SU-DHL-6 (cell line): ENCODE data around the gene EPHB1.

Experiments
- EZH2phosphoT487 ChIP-seq: fragments of 200-600 bp; sonication (generic), shearing (Covaris generic); conservative IDR thresholded peaks from 2 replicates; pipeline ENCODE4 v1.6.1; 2018; ENCODE audit warnings: mild to moderate bottlenecking, antibody characterized with exemption, low read length, moderate library complexity, mixed read lengths
- TF ChIP-seq, protein P1 (sequence below): fragments of 200-600 bp; sonication (generic); IDR thresholded peaks from one replicate; pipeline ENCODE4 v1.5.1; 2017; ENCODE audit warnings: antibody characterized with exemption, mild to moderate bottlenecking, low read length, moderate library complexity; ENCODE audit not compliant: insufficient read depth, poor library complexity, severe bottlenecking

DNA sequence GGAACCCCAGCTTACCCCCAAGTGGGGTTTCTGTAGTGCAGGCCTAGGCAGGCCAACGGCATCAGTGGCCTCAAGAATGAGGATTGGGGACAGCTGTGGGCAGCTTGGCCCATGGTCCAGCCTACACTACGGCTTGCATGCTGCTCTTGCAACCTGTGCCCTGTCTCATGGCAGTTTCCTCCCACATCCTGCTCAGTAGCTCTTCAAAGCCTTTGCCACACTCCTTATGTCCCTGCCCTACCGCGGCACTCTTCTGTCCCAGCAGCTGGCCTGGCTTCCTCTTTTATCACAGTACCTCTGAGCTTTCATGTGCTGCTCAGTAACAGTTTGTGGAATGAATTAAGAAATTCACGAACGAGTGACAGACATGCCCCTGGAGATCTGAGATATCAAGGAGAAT, 431.0 kb downstream of the EPHB1 start:
- TF ChIP-seq, protein P1, sequence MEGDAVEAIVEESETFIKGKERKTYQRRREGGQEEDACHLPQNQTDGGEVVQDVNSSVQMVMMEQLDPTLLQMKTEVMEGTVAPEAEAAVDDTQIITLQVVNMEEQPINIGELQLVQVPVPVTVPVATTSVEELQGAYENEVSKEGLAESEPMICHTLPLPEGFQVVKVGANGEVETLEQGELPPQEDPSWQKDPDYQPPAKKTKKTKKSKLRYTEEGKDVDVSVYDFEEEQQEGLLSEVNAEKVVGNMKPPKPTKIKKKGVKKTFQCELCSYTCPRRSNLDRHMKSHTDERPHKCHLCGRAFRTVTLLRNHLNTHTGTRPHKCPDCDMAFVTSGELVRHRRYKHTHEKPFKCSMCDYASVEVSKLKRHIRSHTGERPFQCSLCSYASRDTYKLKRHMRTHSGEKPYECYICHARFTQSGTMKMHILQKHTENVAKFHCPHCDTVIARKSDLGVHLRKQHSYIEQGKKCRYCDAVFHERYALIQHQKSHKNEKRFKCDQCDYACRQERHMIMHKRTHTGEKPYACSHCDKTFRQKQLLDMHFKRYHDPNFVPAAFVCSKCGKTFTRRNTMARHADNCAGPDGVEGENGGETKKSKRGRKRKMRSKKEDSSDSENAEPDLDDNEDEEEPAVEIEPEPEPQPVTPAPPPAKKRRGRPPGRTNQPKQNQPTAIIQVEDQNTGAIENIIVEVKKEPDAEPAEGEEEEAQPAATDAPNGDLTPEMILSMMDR = no peak
- no peak for TF ChIP-seq EZH2phosphoT487
